GM19043 (cell line): ENCODE data around the gene SVBP.
"Not testable (repeated sequence)": the region's sequence is repeated elsewhere in the genome, so short reads cannot be mapped to it uniquely, and the experiment has no call there.

ENCODE experiments used
- ATAC-seq: cut with Tn5 transposase; IDR thresholded peaks from one replicate; pipeline ENCODE4 v1.9.1; 2021; ENCODE audit warnings: low read depth; ENCODE audit not compliant: unreplicated experiment

Gene SVBP

GRCh38 chr1:42841440-42842147 is 24.4 kb upstream of the SVBP start:
- no peak for ATAC-seq

GRCh38 chr1:42841010-42841409 is 23.8 kb upstream of the SVBP start:
- no peak for ATAC-seq

DNA sequence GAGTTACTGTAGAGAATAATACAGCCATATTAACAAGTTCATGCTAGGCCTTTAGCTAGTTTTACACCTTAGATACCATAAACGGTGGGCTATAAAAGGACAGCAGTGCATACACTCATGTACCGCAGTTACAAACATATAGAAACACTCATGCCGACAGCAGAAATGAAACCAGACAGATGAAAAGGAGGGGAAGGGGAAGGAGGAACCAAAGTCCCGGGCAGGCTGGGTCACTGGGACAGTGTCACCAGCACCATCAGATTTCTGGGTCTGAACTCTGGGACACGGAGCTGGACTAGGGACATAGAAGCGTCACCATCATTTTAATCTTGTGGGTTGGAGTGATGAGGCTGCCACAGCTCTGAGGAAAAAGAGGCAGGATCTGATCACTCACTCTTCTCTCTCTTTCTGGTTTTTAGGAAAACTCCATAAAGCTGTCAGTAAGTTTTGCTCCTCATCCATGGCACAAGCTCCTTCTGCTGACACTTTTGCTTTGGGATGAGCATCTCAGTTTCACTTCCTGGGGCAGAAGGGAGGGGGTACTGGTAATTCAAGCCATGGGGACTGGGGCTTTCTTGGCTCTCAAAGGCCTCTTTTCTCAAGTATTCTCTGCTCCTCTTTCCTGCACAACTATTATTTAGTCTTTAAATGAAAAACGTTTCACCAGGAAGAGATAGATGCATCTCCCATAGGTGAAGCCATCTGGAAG is 21.4 kb upstream of the SVBP start:
- no peak for ATAC-seq

GRCh38 chr1:42837709-42838108 is 20.5 kb upstream of the SVBP start:
- ATAC-seq: no peak

GRCh38 chr1:42835422-42835821 is 18.2 kb upstream of the SVBP start:
- no peak for ATAC-seq

DNA sequence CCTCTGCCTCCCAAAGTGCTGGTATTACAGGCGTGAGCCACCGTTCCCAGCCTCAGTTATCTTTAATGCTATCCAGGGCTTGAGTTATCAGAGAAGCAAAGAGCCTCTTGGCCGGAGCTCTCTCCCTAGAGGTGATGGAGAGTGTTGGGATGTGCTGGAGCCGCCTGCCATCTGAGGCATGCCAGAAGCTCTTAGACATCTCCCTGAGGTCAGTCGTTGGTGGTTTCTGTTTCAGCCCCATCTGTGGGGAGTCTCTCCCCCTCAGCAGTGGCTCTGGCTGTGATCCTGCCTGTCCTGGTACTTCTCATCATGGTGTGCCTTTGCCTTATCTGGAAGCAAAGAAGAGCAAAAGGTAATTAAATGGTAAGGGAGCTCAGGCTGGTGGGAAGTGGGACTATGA is 17.6 kb upstream of the SVBP start:
- ATAC-seq: no peak

DNA sequence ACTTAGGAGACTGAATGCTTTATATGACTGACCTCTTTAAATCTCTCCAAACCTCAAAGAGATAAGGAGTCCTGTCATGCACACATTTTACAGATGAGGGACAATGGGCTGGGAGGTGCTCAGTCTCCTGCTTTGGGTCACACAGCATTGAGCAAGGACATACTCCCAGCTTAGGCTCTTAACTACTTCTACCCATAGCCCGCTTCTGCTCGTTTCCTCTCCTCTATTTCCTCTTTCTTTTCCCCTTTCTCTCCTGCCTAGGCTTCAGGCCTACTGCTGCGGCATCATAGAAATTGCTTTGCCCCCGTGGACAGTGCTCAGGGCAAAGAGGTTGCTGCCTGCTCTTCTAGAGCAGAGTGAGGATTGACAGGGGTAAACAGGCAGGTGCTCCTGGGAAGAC is 16.8 kb upstream of the SVBP start:
- no peak for ATAC-seq

GRCh38 chr1:42832641-42833240 is 15.5 kb upstream of the SVBP start:
- no peak for ATAC-seq

GRCh38 chr1:42831273-42831672 is 14.1 kb upstream of the SVBP start:
- ATAC-seq: no peak

DNA sequence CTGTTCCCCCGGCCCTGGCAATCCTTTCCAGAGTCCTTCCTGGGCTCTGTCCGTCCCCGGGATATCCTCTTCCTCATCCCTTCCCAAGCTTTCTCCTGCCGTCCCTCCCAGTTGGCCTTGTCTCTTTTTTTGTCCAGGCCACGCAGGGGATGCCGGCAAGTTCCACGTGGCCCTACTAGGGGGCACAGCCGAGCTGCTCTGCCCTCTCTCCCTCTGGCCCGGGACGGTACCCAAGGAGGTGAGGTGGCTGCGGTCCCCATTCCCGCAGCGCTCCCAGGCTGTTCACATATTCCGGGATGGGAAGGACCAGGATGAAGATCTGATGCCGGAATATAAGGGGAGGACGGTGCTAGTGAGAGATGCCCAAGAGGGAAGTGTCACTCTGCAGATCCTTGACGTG is 13.4 kb upstream of the SVBP start:
- no peak for ATAC-seq

DNA sequence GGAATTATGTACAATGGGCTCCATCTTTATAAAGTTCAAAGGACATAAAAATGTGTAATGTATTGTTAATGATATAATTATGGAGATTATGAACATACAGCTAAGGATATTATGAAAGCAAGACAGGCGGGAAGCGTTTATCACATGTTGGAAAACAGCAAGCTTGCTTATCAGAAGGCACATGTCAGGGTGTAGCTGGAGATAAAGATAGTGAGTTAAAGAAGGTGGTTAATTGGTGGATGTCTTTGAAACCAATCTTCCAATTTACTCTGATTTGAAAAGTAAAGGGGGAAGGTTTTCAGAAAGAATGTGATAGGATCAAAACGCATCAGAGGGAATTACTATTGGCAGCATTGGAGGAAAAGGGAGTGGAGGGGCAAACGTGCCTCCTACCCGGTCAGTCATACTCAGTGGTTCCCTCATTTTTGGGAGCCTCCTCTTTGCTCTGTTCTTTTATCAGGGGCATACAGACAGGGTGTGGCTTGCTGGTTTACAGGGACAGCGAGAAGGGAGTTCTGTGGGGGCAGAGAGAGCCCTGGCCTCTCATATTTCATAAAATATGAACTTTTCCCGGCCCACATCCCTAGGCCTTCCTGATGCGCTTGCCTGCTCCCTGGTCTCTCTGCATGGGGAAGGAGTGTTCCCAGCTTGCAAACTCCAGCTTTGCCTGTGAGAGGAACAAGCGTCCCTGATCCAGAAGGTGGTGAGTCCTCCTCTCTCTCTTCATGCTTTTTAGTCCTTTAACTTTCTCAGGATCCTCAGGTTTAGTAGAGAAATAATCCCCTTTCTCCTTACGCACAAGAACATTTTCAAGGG is 8.0 kb upstream of the SVBP start:
- no peak for ATAC-seq

DNA sequence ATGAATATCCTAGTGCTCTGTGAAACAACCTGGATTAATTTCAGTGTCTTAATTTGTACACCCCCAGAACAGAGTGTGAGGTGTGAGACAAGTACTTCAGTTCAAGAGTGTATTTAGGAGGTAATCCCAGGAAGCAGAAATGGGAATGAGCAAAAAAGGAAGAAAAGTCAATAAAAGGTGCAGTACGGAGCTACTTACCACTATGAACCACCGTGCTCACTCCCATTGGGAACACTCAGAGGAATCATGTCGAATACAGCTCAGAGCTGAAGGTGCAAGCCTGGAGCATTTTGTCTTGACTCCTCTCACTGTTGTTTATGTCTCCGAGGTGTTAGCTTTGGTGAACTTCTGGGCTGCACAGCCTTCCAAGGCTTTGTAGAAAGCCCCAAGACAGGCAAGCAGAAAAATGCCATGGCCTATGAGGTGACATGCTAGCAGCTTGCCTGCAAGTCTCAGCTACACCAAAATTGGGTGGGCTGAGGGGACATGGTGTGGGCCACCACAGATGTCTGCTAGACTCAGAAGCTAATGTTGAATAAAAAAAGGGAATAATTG is 7.4 kb upstream of the SVBP start:
- ATAC-seq: no peak

- no peak for ATAC-seq
Observed at GRCh38 chr1:42822800-42823392, 5.7 kb upstream of the SVBP start.

- ATAC-seq: no peak
Observed at GRCh38 chr1:42821690-42822089, 4.5 kb upstream of the SVBP start.

- no peak for ATAC-seq
Observed at GRCh38 chr1:42820813-42821212, 3.6 kb upstream of the SVBP start.

- ATAC-seq: no peak
Observed at GRCh38 chr1:42817976-42818375, 779 bp upstream of the SVBP start.

GRCh38 chr1:42817440-42817767 is 207 bp upstream of the SVBP start:
- ATAC-seq: no peak

- ATAC-seq: no peak
Observed at GRCh38 chr1:42815941-42816584, 1.1 kb downstream of the SVBP start.

- not testable (repeated sequence) for ATAC-seq
Observed at GRCh38 chr1:42814815-42815214, 2.4 kb downstream of the SVBP start.

GRCh38 chr1:42807056-42807668 is 10.0 kb downstream of the SVBP start:
- no peak for ATAC-seq
